Immature natural killer cell (primary cell): ENCODE results near the gene HS6ST1. TPM values are rescaled to one million over a fixed set of nuclear protein-coding genes. Genes with fewer than 3 reads are reported as not detected.

Experiments
- DNase-seq, 3 donors: peaks; one replicate each; pipeline ENCODE4 v3.0.0; 2022; ENCODE audit warnings: mixed read lengths in 1 of 3
- H3K27ac Mint-ChIP-seq, 6 donors: one replicate each; pipeline ENCODE4 v1.8.0; 2020; ENCODE audit warnings: mixed read lengths in 6 of 6, mild to moderate bottlenecking in 5 of 6, inconsistent platforms in 4 of 6, moderate library complexity in 3 of 6
- H3K27me3 Mint-ChIP-seq, 3 donors: one replicate each; pipeline ENCODE4 v1.8.0; 2020 to 2021; ENCODE audit warnings: low read depth in 3 of 3, mild to moderate bottlenecking in 3 of 3, mixed read lengths in 3 of 3, moderate library complexity in 3 of 3, inconsistent platforms in 1 of 3
- H3K36me3 Mint-ChIP-seq, 3 donors: one replicate each; pipeline ENCODE4 v1.8.0; 2020; ENCODE audit warnings: mixed read lengths in 3 of 3, inconsistent platforms in 2 of 3, mild to moderate bottlenecking in 2 of 3
- H3K4me1 Mint-ChIP-seq, 2 donors: one replicate each; pipeline ENCODE4 v1.8.0; 2020; ENCODE audit warnings: inconsistent platforms in 2 of 2, mild to moderate bottlenecking in 2 of 2, mixed read lengths in 2 of 2, moderate library complexity in 1 of 2
- H3K4me3 Mint-ChIP-seq, 5 donors: one replicate each; pipeline ENCODE4 v1.8.0; 2020; ENCODE audit warnings: mild to moderate bottlenecking in 5 of 5, mixed read lengths in 5 of 5, inconsistent platforms in 3 of 5, moderate library complexity in 3 of 5
- H3K9me3 Mint-ChIP-seq, 6 donors: one replicate each; pipeline ENCODE4 v1.8.0; 2020; ENCODE audit warnings: mild to moderate bottlenecking in 6 of 6, mixed read lengths in 6 of 6, inconsistent platforms in 4 of 6, moderate library complexity in 3 of 6
- polyA plus RNA-seq, 3 donors: library from polyadenylated mRNA; unstranded; fragments of 300-500 nt; fragmentation: Illumina TruSeq; gene quantifications; one replicate each; pipeline ENCODE4 v1.2.3, GENCODE V29; 2021

Gene HS6ST1
- polyA plus RNA-seq, 3 donors from 2014 or later = 5.1 to 6.6 (median 6.0) TPM

DNA sequence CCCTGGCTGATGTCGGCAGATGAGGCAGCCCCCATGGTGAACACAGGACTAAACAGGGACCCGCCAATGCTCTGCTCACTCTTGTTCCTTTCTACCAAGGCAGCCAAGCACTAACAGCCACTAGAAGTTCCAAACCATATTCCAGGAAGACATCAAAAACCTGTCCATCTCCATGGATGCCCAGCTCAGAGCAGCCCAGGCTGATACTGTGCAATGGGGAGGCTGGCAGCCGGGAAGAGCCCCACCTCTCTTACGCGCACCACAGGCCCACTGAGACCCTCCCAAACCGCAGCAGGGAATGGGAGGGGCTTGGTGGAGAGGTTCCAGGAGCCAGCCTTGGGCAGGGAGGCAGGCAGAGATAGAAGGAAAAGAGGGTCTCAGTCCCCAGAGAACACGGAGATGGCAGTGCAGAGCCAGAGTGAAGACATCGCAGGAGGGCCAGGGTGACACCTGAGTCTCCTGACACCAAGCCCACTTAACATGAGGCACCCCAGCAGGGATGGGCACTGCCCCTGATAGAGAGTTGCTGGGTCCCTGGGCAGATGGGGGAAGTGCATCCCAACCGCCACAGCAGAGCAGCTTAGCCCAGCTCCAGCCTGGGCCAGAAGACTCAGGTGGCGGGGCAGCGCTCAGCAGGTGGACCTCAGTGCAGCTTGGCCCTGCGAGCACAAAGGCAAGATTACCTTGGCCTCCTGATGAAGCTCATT lies 3.4 kb downstream of the HS6ST1 start:
- H3K4me1 Mint-ChIP-seq = peaks cover 58 to 62% of the 10 kb centered on the region in 2 donors
- no peaks in the 10 kb centered on the region for H3K9me3 Mint-ChIP-seq
- H3K4me3 Mint-ChIP-seq = peak overlapping the region; percentile 53 to 71 (median 63)
- DNase-seq = no peak
- H3K36me3 Mint-ChIP-seq = no peaks in the 10 kb centered on the region
- no peak overlapping the region for H3K27ac Mint-ChIP-seq
- peaks cover 6 to 7% (median 6%) of the 10 kb centered on the region in 3 donors for H3K27me3 Mint-ChIP-seq

GRCh38 chr2:128314348-128315121 lies 4.1 kb downstream of the HS6ST1 start:
- no peak overlapping the region for H3K27ac Mint-ChIP-seq
- DNase-seq = no peak
- no peaks in the 10 kb centered on the region for H3K9me3 Mint-ChIP-seq

DNA sequence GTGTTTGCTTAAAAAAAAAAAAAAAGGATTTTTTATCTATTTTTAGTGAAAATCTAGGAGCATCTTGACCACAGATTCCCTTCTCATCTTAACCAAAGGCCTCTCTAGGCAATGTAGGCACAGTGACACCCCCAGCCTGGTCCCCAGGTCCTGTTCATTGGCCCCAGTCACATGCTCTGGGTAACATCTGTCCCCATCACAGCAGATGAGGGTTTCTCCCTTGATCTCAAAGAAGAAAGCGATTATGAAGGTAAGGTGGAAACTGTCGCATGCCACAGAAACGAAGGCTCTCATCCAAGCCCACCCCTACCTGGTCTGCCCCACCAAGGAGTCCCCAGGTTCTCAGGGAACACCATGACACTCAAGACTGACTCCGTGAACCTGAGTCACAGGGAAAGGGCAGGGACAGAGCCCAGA lies 4.7 kb downstream of the HS6ST1 start:
- no peak overlapping the region for H3K27ac Mint-ChIP-seq
- peaks cover 63 to 65% of the 10 kb centered on the region in 2 donors for H3K4me1 Mint-ChIP-seq
- DNase-seq = no peak
- peak overlapping the region in 1 of 5 donors; percentile 4 for H3K4me3 Mint-ChIP-seq
- H3K36me3 Mint-ChIP-seq = no peaks in the 10 kb centered on the region
- H3K27me3 Mint-ChIP-seq = peaks cover 3 to 6% (median 6%) of the 10 kb centered on the region in 3 donors
- H3K9me3 Mint-ChIP-seq = no peaks in the 10 kb centered on the region

More at GRCh38 chr2:128314348-128315121, 4.1 kb downstream of the HS6ST1 start:
- Mint-ChIP-seq H3K36me3 (no peaks in the 10 kb centered on the region), H3K4me1 (peaks cover 61 to 66% of the 10 kb centered on the region in 2 donors), H3K4me3 (peak overlapping the region in 4 of 5 donors; percentile 53 to 71 (median 60)), H3K27me3 (peaks cover 6 to 9% (median 6%) of the 10 kb centered on the region in 3 donors)

DNA sequence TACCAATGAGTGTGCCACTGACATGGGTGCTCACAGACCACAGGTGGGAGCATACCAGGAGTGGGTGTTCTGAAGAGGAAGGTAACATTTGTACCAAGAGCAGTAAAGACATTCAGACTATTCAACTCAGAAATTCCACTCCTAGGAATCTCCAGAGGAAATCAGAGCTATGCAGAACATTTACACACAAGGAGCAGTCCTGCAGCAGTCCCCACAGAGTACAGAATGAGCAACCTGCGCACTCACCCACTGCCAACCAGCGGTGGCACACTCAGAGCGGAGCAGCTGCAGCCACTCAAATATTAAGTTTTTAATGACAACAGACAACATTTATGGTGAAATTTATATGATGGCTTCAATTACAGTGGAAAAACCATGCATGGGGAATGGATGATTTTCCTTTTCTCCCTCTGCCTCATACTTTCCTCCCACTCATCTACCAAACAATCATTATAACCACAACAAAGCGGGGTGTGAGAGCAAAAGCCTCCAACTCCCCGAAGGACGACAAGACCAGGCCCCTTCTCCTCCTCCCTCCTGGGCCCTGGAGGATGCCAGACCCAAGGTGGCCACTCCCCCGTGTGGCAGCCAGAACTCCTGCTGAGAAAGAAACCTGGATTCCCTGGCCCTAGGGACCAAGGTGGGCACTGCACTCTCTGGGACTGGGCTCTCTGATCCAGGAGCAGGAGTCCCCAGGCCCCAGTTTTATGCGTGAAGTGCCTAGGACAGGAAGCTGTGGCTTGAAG lies 5.4 kb downstream of the HS6ST1 start:
- H3K4me3 Mint-ChIP-seq = peak overlapping the region in 3 of 5 donors; percentile 4 to 56 (median 26)
- H3K4me1 Mint-ChIP-seq = peaks cover 65 to 70% of the 10 kb centered on the region in 2 donors
- H3K9me3 Mint-ChIP-seq = no peaks in the 10 kb centered on the region
- no peaks in the 10 kb centered on the region for H3K36me3 Mint-ChIP-seq
- H3K27me3 Mint-ChIP-seq = peaks cover 3 to 6% (median 6%) of the 10 kb centered on the region in 3 donors
- H3K27ac Mint-ChIP-seq = no peak overlapping the region
- DNase-seq = no peak

DNA sequence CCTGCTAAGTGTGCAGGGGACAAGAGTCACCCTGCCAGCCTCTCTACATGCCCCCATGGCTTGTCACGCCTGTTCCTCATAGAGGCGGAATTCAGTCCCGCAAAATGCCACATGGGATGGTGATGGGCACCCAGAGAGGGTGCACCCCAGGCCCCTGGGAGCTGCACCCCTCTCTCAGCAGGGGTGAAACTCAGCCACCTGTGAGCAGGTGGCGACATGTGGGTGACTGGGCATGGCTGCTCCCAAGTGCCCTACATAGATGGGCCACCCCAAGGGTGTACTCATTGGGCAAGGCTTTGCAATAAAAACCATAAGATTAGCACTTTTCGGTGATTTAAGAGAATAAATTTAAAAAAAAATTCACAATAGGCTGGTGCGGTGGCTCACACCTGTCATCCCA lies 6.3 kb downstream of the HS6ST1 start:
- Mint-ChIP-seq H3K4me1 (peaks cover 74 to 75% of the 10 kb centered on the region in 2 donors), H3K4me3 (no peak overlapping the region), H3K36me3 (no peaks in the 10 kb centered on the region), H3K9me3 (no peaks in the 10 kb centered on the region), H3K27me3 (peaks cover 3 to 6% (median 4%) of the 10 kb centered on the region in 3 donors), H3K27ac (no peak overlapping the region)
- no peak for DNase-seq

GRCh38 chr2:128311755-128312341 lies 6.8 kb downstream of the HS6ST1 start:
- no peak overlapping the region for H3K4me3 Mint-ChIP-seq
- H3K36me3 Mint-ChIP-seq = no peaks in the 10 kb centered on the region
- H3K27me3 Mint-ChIP-seq = peaks cover 3 to 4% (median 4%) of the 10 kb centered on the region in 3 donors
- DNase-seq = no peak
- peaks cover 71 to 75% of the 10 kb centered on the region in 2 donors for H3K4me1 Mint-ChIP-seq
- no peak overlapping the region for H3K27ac Mint-ChIP-seq
- H3K9me3 Mint-ChIP-seq = no peaks in the 10 kb centered on the region

GRCh38 chr2:128311216-128311754 lies 7.4 kb downstream of the HS6ST1 start:
- Mint-ChIP-seq H3K4me1 (peaks cover 65 to 70% of the 10 kb centered on the region in 2 donors), H3K4me3 (no peak overlapping the region)

GRCh38 chr2:128310761-128311160 lies 7.9 kb downstream of the HS6ST1 start:
- H3K4me3 Mint-ChIP-seq = no peak overlapping the region
- no peak for DNase-seq
- H3K27me3 Mint-ChIP-seq = peaks cover 0 to 2% (median 0%) of the 10 kb centered on the region in 3 donors
- peaks cover 62 to 66% of the 10 kb centered on the region in 2 donors for H3K4me1 Mint-ChIP-seq
- peak overlapping the region in 1 of 6 donors; percentile 5 for H3K27ac Mint-ChIP-seq
- no peaks in the 10 kb centered on the region for H3K9me3 Mint-ChIP-seq
- no peaks in the 10 kb centered on the region for H3K36me3 Mint-ChIP-seq

More at GRCh38 chr2:128311216-128311754, 7.4 kb downstream of the HS6ST1 start:
- DNase-seq = no peak
- Mint-ChIP-seq H3K27ac (peak overlapping the region in 1 of 6 donors; percentile 5), H3K9me3 (no peaks in the 10 kb centered on the region), H3K27me3 (peaks cover 0 to 2% (median 0%) of the 10 kb centered on the region in 3 donors), H3K36me3 (no peaks in the 10 kb centered on the region)

- no peak overlapping the region for H3K4me3 Mint-ChIP-seq
- peaks cover 0 to 2% (median 0%) of the 10 kb centered on the region in 3 donors for H3K27me3 Mint-ChIP-seq
- H3K4me1 Mint-ChIP-seq = peaks cover 58 to 61% of the 10 kb centered on the region in 2 donors
- DNase-seq = no peak
- H3K36me3 Mint-ChIP-seq = no peaks in the 10 kb centered on the region
- H3K27ac Mint-ChIP-seq = no peak overlapping the region
- no peaks in the 10 kb centered on the region for H3K9me3 Mint-ChIP-seq
Measured at GRCh38 chr2:128310094-128310716, 8.5 kb downstream of the HS6ST1 start.

- Mint-ChIP-seq H3K4me3 (no peak overlapping the region), H3K36me3 (no peaks in the 10 kb centered on the region), H3K4me1 (peaks cover 51 to 55% of the 10 kb centered on the region in 2 donors), H3K9me3 (no peaks in the 10 kb centered on the region), H3K27me3 (peaks cover 0 to 2% (median 0%) of the 10 kb centered on the region in 3 donors), H3K27ac (peak overlapping the region in 1 of 6 donors; percentile 67)
- DNase-seq = no peak
Measured at GRCh38 chr2:128309280-128310093, 9.2 kb downstream of the HS6ST1 start.

GRCh38 chr2:128308889-128309279 lies 9.8 kb downstream of the HS6ST1 start:
- Mint-ChIP-seq H3K9me3 (no peaks in the 10 kb centered on the region), H3K4me1 (peaks cover 49 to 51% of the 10 kb centered on the region in 2 donors), H3K27me3 (peaks cover 0 to 2% (median 0%) of the 10 kb centered on the region in 3 donors), H3K36me3 (no peaks in the 10 kb centered on the region), H3K27ac (no peak overlapping the region), H3K4me3 (no peak overlapping the region)
- no peak for DNase-seq

DNA sequence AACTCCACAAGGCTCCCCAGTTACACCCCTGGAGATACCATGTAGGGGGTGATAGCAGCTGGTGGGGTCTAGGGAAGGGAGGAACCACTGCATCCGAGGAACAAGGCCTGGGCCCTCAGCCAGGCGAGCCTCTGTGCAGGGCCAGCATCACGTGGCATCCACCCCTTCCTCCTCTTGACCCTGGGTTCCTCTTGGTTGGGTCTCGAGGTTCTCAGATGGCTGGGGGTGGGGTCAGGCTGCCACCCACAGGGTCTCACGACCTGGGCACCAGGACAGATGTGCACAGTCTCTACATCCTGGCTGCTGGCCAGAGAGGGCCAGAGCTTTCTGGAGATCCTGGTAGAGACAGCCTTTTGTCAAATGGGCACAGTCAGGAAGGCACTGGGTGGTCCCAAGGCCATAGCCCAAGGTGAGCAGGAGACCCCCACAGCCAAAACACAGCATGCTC lies 10.4 kb downstream of the HS6ST1 start:
- Mint-ChIP-seq H3K27me3 (peaks cover 0 to 2% (median 0%) of the 10 kb centered on the region in 3 donors), H3K27ac (no peak overlapping the region), H3K9me3 (no peaks in the 10 kb centered on the region)

More for the DNA sequence above, 10.4 kb downstream of the HS6ST1 start:
- H3K4me1 Mint-ChIP-seq = peaks cover 43 to 47% of the 10 kb centered on the region in 2 donors
- H3K36me3 Mint-ChIP-seq = no peaks in the 10 kb centered on the region
- H3K4me3 Mint-ChIP-seq = no peak overlapping the region
- DNase-seq = no peak
